PC-3 (cell line): ENCODE measurements around the gene PROSER3.

Source experiments
- CTCF ChIP-seq: fragments of 300-600 bp; sonication (generic); conservative IDR thresholded peaks from 2 replicates; pipeline ENCODE4 v1.5.1; 2017; ENCODE audit warnings: antibody characterized with exemption, low read depth, mild to moderate bottlenecking, low read length
- EZH2phosphoT487 ChIP-seq: fragments of 300-600 bp; sonication (generic); IDR thresholded peaks from 2 replicates; pipeline ENCODE4 v1.6.1; 2018; ENCODE audit warnings: mild to moderate bottlenecking, antibody characterized with exemption, low read length, borderline replicate concordance

DNA sequence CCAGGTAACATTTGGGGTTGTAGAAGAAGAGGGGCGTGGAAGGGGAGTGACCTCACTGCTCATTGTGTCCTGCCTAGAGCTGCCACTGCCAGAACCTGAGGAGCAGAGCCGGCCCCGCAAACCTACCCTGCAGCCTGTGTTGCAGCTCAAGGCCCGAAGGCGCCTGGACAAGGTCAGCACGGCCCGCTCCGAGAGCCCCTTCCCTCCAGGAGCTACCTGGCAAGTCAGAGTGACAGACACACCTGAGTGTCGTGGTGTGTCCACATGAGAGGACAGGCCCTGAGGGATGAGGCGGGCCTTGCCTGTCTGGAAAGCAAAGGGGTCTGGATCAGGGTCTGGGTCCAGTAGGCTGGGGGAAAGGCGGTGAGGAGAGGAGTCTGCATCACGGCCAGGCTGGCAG is 33.4 kb upstream of the PROSER3 start:
- TF ChIP-seq CTCF (no peak), EZH2phosphoT487 (no peak)
